Measurements from ENCODE around the gene IRX1. TPM values are rescaled to one million over a fixed set of nuclear protein-coding genes. Genes with fewer than 3 reads are reported as not detected.

Gene IRX1
- total and polyA plus RNA-seq, 12 donors, result 0.07 TPM; not detected in 11

DNA sequence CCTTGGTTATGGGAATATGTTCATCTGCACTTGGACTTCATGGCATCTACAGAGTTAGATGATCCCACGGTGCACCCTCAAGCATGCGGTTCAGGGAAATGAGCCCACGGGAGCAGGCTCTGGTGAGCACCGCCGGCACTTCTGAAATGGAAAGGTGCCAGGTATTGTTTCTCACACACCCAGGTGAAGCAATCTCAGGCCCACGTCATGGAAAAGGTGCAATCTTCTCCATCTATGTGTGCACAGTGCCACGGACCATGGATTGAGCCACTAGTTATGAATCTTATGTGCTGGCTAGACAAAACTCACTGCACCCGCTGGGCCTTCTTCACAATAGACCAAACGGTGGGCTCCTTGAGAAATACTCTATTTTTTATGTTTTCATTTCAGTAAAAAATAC is 27.3 kb downstream of the IRX1 start:
- Histone ChIP-seq H3K4me3 (no peak overlapping the region), H3K27ac (no peak overlapping the region), H3K36me3 (replicated peaks in 1 of 2) (no peaks in the 10 kb centered on the region), H3K4me1 (replicated peaks in 1 of 2) (no peaks in the 10 kb centered on the region), H3K27me3 (no peaks in the 10 kb centered on the region), H3K9me3 (replicated peaks in 1 of 3) (no peaks in the 10 kb centered on the region)
- no peak for DNase-seq
- intact Hi-C loops (cut with DNase I), result no loop called here
- TF ChIP-seq, protein P1, sequence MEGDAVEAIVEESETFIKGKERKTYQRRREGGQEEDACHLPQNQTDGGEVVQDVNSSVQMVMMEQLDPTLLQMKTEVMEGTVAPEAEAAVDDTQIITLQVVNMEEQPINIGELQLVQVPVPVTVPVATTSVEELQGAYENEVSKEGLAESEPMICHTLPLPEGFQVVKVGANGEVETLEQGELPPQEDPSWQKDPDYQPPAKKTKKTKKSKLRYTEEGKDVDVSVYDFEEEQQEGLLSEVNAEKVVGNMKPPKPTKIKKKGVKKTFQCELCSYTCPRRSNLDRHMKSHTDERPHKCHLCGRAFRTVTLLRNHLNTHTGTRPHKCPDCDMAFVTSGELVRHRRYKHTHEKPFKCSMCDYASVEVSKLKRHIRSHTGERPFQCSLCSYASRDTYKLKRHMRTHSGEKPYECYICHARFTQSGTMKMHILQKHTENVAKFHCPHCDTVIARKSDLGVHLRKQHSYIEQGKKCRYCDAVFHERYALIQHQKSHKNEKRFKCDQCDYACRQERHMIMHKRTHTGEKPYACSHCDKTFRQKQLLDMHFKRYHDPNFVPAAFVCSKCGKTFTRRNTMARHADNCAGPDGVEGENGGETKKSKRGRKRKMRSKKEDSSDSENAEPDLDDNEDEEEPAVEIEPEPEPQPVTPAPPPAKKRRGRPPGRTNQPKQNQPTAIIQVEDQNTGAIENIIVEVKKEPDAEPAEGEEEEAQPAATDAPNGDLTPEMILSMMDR (IDR thresholded peaks at IDR 0.05), result no peak
- TF ChIP-seq POLR2A (IDR thresholded peaks at IDR 0.05), result no peak
- 70 to 85% (median 76%) methylated on average over 4 to 9 of the region's 9 CpGs for WGBS, 4 donors

DNA sequence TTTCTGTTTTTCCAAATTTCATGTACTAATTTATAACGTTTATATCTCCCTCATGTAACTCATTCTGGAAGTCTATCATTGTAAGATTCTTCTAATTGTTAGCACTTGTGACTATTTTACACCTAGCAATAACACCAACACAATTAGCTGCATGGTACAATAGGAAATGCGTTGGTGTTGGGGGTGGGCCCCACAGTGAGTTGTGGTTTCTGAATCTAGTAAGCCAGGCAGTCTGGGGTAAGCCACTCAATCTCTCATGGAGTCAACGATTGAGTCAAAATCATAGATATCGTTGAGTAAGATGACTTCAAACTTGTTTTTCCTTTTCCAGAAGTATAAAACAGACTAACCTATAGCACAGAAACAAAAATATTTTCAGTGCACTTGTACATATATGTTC is 30.0 kb downstream of the IRX1 start:
- Histone ChIP-seq H3K4me3 (no peak overlapping the region), H3K36me3 (replicated peaks in 1 of 2) (no peaks in the 10 kb centered on the region), H3K27ac (no peak overlapping the region), H3K4me1 (replicated peaks in 1 of 2) (no peaks in the 10 kb centered on the region), H3K9me3 (replicated peaks in 1 of 3) (no peaks in the 10 kb centered on the region), H3K27me3 (no peaks in the 10 kb centered on the region)
- TF ChIP-seq POLR2A (IDR thresholded peaks at IDR 0.05), result no peak
- TF ChIP-seq, protein P1 (IDR thresholded peaks at IDR 0.05), result no peak
- intact Hi-C loops (cut with DNase I), result no loop called here
- WGBS, 4 donors, result 64 to 77% (median 70%) methylated on average over 4 of the region's 4 CpGs
- DNase-seq, result no peak

DNA sequence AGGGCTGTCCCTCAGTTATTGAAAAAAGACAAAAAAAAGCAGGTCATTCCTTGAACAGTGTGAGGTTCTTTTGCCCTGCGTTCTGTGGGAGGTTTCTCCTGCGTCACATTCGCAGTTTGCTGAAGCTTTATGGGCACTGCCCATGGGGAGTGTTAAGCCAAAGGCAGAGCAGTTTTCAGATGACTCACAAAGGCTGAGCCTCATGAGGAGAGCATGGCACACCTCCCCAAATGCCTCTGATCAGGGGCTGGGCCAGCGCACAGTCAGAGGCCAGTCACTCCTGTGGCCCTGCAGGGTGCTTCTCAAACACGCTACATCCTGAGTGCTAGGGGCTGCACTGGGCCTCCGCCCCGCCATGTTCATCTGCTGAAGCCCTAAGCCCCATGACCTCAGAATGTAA is 38.4 kb downstream of the IRX1 start:
- DNase-seq, result no peak
- intact Hi-C loops (cut with DNase I), result no loop called here
- Histone ChIP-seq H3K4me3 (no peak overlapping the region), H3K27ac (no peak overlapping the region), H3K27me3 (no peaks in the 10 kb centered on the region), H3K36me3 (replicated peaks in 1 of 2) (no peaks in the 10 kb centered on the region), H3K9me3 (replicated peaks in 1 of 3) (no peaks in the 10 kb centered on the region), H3K4me1 (replicated peaks in 1 of 2) (no peaks in the 10 kb centered on the region)
- WGBS, 4 donors, result 90 to 93% (median 92%) methylated on average over 7 of the region's 7 CpGs
- no peak for TF ChIP-seq POLR2A (IDR thresholded peaks at IDR 0.05)
- TF ChIP-seq, protein P1 (IDR thresholded peaks at IDR 0.05), result no peak

DNA sequence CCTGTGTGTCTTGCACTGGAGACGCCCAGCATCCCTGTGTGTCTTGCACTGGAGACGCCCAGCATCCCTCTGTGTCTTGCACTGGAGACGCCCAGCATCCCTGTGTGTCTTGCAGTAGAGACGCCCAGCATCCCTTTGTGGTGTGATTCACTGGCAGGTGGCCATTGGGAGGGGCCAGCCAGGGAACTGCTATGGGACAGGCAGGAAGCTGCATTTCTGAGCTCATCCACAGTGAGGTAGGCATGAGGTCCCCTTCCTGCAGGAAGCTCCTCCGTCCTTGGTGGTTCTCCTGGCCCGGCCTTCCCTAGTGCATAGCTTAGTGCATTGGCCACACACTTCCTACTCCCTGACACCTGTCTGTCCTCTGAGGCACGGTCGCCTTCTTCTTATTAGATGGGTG is 43.5 kb downstream of the IRX1 start:
- Histone ChIP-seq H3K27ac (no peak overlapping the region), H3K4me3 (no peak overlapping the region), H3K9me3 (replicated peaks in 1 of 3) (no peaks in the 10 kb centered on the region), H3K36me3 (replicated peaks in 1 of 2) (no peaks in the 10 kb centered on the region), H3K4me1 (replicated peaks in 1 of 2) (no peaks in the 10 kb centered on the region), H3K27me3 (no peaks in the 10 kb centered on the region)
- intact Hi-C loops (cut with DNase I), result no loop called here
- no peak for DNase-seq
- no peak for TF ChIP-seq POLR2A (IDR thresholded peaks at IDR 0.05)
- TF ChIP-seq, protein P1 (IDR thresholded peaks at IDR 0.05), result no peak
- 42 to 66% (median 54%) methylated on average over 2 to 7 of the region's 8 CpGs for WGBS, 4 donors
